HepG2 (cell line): ENCODE measurements around the gene CPNE1. TPM values are rescaled to one million over a fixed set of nuclear protein-coding genes. Genes with fewer than 3 reads are reported as not detected.
A peak's percentile ranks its signal among the peaks of the same experiment; 100 is the strongest.

Experiments used
- ARID4A ChIP-seq: sonication (generic); formaldehyde crosslinking; IDR thresholded peaks from 2 replicates; pipeline ENCODE4 v1.5.0; 2020; ENCODE audit warnings: mild to moderate bottlenecking, missing genetic modification reagents, borderline replicate concordance
- GABPB1 ChIP-seq: IDR thresholded peaks from 2 replicates; pipeline ENCODE4 v1.6.1; 2016; ENCODE audit warnings: mild to moderate bottlenecking, missing genetic modification reagents, moderate library complexity, missing compliant biosample characterization
- NFKB2 ChIP-seq: sonication (generic); formaldehyde crosslinking; IDR thresholded peaks from 2 replicates; pipeline ENCODE4 v1.4.0; 2020; ENCODE audit warnings: missing genetic modification reagents, borderline replicate concordance
- POLR2AphosphoS2 ChIP-seq: IDR thresholded peaks from 2 replicates; pipeline ENCODE4 v1.6.1; 2011; ENCODE audit warnings: low read depth, low read length, improper control_type of control experiment
- RBM22 ChIP-seq: fragments of 200-400 bp; formaldehyde crosslinking; optimal IDR thresholded peaks from 2 replicates; pipeline ENCODE3; 2017; ENCODE audit warnings: mild to moderate bottlenecking, low read length, moderate library complexity
- SALL2 ChIP-seq: sonication (generic); formaldehyde crosslinking; IDR thresholded peaks from 2 replicates; pipeline ENCODE4 v1.8.1; 2023; ENCODE audit warnings: mild to moderate bottlenecking, missing genetic modification reagents, inconsistent platforms
- SP4 ChIP-seq: sonication (generic); formaldehyde crosslinking; IDR thresholded peaks from 2 replicates; pipeline ENCODE4 v1.8.1; 2023; ENCODE audit warnings: mild to moderate bottlenecking, missing genetic modification reagents
- SRSF1 ChIP-seq: fragments of 200-400 bp; formaldehyde crosslinking; optimal IDR thresholded peaks from 2 replicates; pipeline ENCODE3; 2017; ENCODE audit warnings: mild to moderate bottlenecking, low read depth, low read length, moderate library complexity
- ZNF160 ChIP-seq: sonication (generic); formaldehyde crosslinking; IDR thresholded peaks from 2 replicates; pipeline ENCODE4 v1.8.0; 2022; ENCODE audit warnings: mild to moderate bottlenecking, inconsistent platforms, missing genetic modification reagents
- polyA plus RNA-seq, 8 experiments: library from polyadenylated mRNA; depleted of rRNA in 3 of 8; stranded (reverse) in 7 of 8; unstranded in 1 of 8; fragments of >200 nt; fragmentation: Illumina TruSeq in 4 of 8; extraction: Trizol in 4 of 8; gene quantifications; 2 replicates each; pipeline versions ENCODE4 v1.2.1 to v1.2.3, GENCODE V29; 2011 to 2016; ENCODE audit warnings: low read depth in 4 of 8, missing spikeins in 1 of 8, mixed read lengths in 1 of 8; ENCODE audit not compliant: insufficient read depth in 1 of 8
- total RNA-seq, 5 experiments: library from RNA; depleted of rRNA; stranded (reverse); fragments of >200 nt; fragmentation: Illumina TruSeq; extraction: Trizol; gene quantifications; 2 replicates each; pipeline ENCODE4 v1.2.3, GENCODE V29; 2016; ENCODE audit warnings: low read depth in 1 of 5

CPNE1 gene
- total and polyA plus RNA-seq, 2 of the 13 experiments (the other 11 are each of a cell fraction or from before 2014, with no cell fraction given) = 408 to 431 TPM

- peak; percentile 13; the same call in 1 of the 2 replicates for TF ChIP-seq ARID4A (CRISPR knock-in tag)
- peak; percentile 38; the same call in 1 of the 2 replicates for TF ChIP-seq SP4 (CRISPR knock-in tag)
- 0 out of 2 replicates have a peak, but pooled peaks have one; percentile 2 for TF ChIP-seq GABPB1 (CRISPR knock-in tag)
- peak; percentile 24 for TF ChIP-seq SRSF1
- TF ChIP-seq POLR2AphosphoS2 = peak; percentile 72; the same call in 1 of the 2 replicates
- 0 out of 2 replicates have a peak, but pooled peaks have one; percentile 54 for TF ChIP-seq NFKB2 (CRISPR knock-in tag)
- TF ChIP-seq ZNF160 (CRISPR knock-in tag) = 0 out of 2 replicates have a peak, but pooled peaks have one; percentile 48
- 0 out of 2 replicates have a peak, but pooled peaks have one; percentile 25 for TF ChIP-seq SALL2 (CRISPR knock-in tag)
- TF ChIP-seq RBM22 = peak; percentile 98
- TF ChIP-seq, all 625 proteins: peak for 18; not testable (repeated sequence) for 607
Measured at GRCh38 chr20:35713120-35713519, 48.4 kb upstream of the CPNE1 start (continued).
